AG09319 (cell line): ENCODE data around the gene P2RX2.

Source experiments
- DNase-seq: peaks from one replicate; pipeline ENCODE4 v3.0.0-alpha.2; 2010; ENCODE audit warnings: low read depth; ENCODE audit errors: extremely low read depth
- CTCF ChIP-seq: IDR thresholded peaks from 2 replicates; pipeline ENCODE4 v1.5.1; 2011; ENCODE audit warnings: low read depth, mild to moderate bottlenecking, inconsistent platforms, low read length, moderate library complexity

P2RX2 gene

DNA sequence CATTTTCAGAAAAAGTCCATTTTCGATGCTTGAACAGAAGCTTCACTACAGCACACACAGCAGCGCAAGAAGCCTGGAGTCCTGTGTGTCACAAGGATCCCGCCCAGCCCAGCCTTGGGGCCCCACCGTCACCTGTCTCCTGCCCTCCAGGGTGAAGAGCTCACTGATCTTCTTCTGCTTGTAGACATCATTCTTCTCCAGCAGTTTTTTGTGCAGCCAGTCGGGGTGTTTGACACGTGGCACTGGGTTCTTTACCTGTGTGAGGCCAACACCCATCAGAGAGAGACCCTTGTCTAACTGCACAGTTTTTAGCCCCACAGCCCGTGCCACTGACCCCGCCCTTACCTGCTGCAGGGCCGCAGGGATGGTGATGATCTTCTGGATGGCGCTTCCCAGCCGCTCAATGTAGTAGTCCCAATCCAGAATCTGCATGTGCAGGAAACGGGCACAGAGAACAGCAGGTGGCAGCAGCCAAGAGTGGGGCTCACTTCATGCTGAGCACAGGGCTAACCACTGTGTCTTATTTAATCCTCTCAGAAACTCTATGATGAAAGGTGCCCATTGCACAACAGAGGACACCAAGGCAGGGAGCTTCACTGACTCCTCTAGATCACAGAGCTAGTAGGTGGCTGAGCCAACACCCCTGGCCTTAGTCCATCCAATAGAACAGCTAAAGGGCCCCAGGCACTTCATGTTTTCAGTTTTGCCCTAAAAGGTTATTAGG lies 38.6 kb downstream of the P2RX2 start:
- DNase-seq: no peak
- no peak for TF ChIP-seq CTCF

GRCh38 chr12:132658149-132658894 lies 39.7 kb downstream of the P2RX2 start:
- TF ChIP-seq CTCF: no peak
- no peak for DNase-seq

- no peak for TF ChIP-seq CTCF
- no peak for DNase-seq
Observed at GRCh38 chr12:132659146-132659545, 40.6 kb downstream of the P2RX2 start.

GRCh38 chr12:132660052-132660451 lies 41.5 kb downstream of the P2RX2 start:
- no peak for TF ChIP-seq CTCF
- DNase-seq: no peak

DNA sequence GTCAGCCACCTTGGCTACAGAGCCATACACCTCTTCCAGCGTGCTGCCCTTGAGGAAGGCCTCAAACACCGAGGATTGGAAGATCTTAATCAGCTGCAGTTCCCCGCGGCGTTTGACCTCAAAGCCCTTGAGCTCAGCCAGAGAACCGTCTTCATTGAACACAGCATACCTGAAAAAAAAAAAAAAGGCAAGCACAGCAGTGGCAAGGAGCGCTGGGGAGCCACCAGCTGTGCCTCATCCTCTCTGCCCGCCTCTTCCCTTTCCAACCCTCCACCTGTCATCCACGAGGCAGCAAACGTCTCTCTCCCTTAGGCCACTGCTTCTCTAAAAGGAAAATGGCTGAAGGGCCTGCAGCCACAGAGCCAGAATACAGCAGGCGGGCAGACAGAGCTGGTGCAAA lies 42.4 kb downstream of the P2RX2 start:
- no peak for TF ChIP-seq CTCF
- DNase-seq: no peak

- TF ChIP-seq CTCF: no peak
- no peak for DNase-seq
Observed at GRCh38 chr12:132661972-132662371, 43.4 kb downstream of the P2RX2 start.
